Measurements from ENCODE around the gene HPN.
"Not testable (repeated sequence)": the region's sequence is repeated elsewhere in the genome, so short reads cannot be mapped to it uniquely, and the experiment has no call there.

The HPN gene

DNA sequence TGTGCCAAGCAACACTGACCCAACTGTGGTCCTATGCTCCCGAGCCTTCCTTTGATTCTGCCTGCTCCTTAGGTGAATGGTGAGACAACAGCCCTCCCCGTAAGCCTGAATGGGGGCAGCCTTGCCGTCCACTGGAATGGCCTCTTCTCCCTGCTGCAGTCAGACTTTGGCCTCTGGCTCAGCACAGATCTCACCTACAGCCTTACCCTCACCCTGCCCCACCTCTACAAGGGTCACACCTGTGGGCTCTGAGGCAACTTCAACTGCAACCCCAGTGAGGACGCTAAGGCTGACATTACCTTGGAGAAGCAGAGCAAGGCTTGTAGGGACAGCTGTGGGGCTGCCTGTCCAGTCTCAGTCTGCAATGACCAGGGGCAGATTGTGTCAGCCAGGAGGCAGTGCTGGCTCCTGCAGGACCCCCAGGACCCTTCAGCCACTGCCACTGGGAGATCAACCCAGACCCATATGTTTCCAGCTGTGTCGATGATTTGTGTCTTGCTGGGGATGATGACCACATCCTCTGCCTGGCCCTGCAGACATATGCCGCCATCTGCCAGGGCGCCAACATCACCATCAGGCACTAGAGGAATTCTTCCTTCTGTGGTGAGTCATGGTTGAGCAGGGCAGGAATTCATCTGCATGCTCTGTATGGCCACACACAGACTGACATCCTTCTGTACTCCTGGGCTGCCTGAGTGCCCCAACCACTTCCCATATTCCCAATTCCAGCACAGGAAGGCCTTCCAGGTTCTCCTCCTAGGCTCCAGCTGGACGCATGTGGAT, 46.8 kb downstream of the HPN start:
- no peak for DNase-seq

DNA sequence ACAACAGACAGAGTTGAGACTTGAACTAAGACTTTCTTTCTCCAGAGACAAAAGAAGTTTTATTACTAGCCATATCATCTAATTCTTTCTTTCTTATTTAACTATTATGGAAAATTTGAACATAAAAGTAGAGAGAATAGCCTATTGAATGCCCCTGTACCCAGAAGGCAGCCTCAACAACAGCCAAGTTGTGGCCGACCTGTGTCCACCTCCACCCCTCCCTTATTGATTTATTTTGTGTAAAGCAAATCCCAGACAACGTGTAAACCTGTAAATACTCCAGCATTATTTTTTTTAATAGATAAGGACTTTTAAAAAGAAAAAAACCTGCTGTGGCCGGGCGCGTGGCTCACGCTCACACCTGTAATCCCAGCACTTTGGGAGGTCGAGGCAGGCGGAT, 48.0 kb downstream of the HPN start:
- DNase-seq, result no peak

DNA sequence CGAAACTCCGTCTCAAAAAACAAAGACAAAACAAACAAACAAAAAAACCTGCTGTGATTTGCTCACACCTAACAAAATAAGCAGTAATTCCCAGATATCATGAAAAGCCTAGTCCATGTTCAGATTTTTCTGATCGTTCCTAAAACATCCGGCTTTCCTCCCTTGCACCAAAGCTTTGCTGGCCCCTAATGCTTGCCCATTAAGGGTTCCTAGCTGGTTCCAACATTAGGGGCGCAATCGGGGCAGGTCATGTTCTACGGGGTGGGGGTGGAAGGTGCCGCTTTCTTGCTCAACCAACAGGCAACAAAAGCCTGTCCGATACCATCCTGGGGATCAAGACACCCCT, 48.6 kb downstream of the HPN start:
- DNase-seq, result no peak

DNA sequence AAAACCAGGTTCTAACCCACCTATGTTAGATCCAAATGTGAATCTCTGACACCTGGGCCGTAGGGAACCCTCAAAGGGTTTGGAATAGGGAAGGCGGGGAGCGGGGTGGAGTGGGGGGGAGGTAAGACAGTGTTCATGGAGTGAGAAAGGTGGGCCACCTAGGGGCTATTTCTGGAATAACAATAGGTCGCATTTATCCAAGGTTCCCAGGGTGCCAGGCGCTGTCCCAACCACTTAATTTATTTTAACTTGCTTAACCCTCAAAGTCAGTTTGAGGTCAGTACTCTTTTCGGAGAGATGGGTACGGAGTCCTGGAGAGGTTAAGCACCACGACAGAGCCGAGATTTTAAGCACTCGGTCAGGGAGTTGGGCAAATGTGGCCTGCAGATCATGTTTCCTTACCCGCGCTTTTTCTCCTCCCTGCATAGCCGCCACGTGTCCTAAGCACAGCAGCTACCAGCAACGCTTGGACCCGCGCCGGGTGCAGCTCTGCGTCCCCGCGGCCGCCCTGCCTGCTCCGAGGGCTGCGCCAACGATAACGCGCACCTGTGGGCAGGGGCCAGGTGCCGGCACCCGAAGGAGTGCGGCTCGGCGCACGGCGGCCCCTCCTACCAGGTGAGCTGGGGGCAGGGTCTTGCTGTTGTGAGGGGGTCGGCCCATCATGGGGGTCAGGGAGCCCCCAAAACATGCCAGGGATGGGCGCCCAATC, 49.1 kb downstream of the HPN start:
- DNase-seq, result no peak

DNA sequence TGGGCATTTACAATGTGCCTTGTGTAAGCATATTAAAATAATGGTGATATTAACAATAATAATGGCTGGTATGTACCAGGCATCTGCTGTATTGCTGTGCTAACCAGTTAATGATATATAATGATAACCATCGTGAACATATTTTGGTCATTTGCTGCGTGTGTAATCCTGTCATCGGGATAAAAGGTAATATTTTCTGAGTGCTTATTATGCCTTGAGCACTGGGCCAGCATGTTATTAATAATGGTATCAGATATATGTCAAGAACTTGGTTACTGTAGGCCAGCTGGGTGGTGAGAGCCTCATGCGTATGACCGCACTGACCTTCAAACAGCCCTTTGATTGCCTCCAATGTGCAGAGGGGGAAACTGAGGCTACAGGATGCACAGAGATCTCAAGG, 51.9 kb downstream of the HPN start:
- DNase-seq, result no peak

DNA sequence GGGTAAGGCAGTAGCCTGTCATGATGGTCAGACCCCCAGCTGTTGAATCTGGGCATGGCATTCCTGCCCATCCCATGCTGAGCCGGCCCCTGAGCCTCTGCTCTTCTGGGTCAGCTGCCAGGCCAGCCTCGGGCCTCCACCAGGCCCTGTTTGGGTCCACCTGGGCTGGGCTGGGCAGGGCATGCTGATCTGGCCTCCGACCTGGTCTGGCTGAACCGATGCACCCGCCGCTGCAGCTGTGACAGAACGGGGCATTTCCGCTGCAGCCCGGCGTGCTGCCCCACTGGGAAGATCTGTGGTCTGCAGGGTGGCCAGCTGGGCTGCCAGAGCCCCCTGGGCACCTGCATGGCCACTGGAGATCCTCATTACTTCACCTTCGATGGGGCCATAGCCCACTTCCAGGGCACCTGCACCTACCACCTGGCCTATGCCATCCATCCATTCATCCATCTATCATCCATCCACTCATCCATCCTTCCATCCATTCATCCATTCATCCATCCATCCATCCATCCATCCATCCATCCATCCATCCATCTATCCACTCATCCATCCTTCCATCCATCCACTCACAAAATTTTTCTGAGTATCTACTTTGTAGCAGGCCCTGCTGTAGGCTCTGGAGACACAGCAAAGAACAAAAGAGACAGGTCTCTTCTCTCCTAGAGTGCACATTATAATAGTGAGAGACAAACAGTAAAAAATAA, 52.6 kb downstream of the HPN start:
- no peak for DNase-seq

DNA sequence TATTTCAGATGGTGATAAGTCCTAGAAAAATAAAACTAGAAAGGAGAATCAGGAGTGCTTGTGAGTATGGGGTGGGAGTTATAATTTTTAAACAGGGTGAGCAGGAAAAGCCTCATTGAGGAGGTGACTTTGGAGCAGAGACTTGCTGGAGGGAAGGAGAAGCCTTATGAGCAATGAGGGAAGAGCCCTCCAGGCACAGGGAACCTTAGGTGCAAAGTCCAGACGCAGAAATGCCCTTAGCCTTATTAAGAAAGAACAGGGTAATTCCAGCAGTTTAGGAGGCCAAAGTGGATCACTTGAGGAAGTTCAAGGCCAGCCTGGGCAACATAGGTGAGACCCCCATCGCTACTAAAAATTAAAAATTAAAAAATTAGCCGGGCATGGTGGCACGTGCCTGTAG, 53.1 kb downstream of the HPN start:
- DNase-seq, result no peak

DNA sequence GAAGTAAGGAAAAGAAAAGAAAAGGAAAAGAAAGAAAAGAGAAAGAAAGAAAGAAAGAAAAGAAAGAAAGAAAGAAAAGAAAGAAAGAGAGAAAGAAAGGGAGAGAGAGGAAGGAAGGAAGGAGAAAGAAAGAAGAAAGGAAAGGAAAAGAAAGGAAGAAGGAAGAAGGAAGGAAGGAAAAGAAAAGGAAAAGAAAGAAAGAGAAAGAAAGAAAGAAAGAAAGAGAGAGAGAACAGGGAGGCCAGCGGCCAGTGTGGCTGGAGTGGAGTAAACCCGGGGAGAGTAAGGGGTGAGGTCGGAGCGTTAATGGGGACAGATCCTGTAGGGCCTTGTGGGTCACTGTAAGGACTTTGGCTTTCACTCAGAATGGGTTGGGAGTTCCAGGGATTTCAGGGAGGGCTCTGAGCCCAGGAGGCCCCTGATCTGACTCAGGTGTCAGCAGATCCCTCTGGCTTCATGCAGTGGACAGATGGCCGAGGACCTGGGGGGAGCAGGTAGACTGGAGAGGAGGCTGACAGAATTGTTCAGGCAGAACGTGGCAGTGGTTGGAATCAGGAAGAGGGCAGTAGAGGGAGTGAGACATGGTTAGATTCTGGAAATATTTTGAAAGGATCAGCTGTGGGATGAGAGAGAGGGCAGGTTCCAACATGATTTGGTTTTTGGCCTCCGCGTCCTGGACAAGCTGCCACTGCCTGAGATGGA, 54.3 kb downstream of the HPN start:
- no peak for DNase-seq

DNA sequence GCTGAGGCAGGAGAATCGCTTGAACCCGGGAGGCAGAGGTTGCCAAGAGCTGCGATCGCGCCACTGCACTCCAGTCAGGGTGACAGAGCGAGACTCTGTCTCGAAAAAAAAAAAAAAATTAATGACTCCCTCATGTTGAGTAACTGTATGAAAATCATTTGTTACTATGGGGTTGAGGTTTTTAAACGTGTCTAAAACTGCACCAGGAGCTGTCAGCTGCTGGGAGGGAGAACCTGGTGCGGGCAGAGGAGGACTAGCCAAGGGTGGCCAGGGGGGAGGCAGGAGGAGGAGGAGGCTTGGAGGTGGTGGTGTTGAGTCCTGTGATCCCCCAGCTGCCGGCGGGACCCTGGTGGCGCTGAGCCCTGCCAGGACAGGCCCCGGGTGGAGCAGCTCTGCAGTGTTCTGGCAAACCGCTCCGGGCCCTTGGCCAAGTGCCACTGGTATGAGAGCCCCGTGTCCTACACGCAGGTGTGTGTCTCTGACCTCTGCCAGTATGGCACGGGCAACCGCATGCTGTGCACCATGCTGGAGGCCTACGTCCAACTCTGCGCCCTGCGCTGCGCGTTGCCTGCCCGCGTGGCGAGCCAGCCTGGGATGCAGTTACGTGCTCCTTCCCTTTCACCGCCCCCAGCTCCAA, 57.0 kb downstream of the HPN start:
- DNase-seq, result no peak

DNA sequence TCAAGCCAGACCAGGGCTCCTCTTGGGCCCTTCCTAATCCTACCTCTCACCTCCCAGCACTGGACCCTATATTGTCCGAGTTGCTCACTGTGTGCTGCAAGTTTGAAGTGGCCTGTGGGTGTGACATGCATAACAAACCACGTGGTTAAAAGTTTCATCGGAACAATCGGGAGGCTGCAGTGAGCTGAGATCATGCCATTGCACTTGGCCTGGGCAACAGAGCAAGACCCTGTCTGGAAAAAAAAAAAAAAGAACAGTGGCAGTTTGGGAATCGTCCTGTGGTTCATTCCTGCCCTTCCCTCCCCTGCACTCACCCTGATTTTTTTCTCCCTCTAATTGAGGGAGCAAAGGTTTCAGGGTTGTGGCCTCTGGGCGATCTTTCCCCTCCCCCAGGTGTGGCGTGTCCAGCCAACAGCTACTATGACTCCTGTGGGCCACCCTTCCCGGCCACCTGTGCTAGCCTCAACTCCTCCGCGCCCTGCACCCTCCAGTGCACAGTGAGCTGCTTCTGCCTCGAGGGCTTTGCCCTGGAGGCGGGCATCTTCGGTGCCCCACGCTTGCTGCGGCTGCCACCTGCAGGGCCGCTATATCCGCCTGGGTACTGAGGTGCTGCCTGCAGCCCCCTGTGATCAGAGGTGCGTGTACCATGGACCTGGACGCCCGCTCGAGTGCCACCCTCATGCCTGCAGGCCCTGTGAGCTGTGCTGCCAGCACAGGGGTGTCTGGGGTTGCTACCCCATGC, 57.8 kb downstream of the HPN start:
- DNase-seq, result no peak

DNA sequence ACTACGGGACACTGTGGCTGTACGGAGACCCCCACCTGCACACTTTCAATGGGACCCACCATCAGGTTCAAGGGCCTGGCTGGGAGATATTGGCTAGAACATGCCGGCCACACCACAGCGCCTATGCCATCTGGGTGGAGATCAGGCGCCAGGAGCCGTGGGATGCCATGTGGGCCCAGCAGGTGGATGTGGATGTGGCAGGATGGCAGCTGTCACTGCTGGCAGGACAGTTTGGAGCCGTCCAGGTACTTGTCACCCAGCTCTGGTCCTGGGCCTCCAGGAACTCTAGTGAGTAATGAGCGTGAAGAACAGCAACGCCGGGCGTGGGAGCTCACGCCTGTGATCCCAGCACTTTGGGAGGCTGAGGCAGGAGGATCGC, 58.4 kb downstream of the HPN start:
- no peak for DNase-seq

DNA sequence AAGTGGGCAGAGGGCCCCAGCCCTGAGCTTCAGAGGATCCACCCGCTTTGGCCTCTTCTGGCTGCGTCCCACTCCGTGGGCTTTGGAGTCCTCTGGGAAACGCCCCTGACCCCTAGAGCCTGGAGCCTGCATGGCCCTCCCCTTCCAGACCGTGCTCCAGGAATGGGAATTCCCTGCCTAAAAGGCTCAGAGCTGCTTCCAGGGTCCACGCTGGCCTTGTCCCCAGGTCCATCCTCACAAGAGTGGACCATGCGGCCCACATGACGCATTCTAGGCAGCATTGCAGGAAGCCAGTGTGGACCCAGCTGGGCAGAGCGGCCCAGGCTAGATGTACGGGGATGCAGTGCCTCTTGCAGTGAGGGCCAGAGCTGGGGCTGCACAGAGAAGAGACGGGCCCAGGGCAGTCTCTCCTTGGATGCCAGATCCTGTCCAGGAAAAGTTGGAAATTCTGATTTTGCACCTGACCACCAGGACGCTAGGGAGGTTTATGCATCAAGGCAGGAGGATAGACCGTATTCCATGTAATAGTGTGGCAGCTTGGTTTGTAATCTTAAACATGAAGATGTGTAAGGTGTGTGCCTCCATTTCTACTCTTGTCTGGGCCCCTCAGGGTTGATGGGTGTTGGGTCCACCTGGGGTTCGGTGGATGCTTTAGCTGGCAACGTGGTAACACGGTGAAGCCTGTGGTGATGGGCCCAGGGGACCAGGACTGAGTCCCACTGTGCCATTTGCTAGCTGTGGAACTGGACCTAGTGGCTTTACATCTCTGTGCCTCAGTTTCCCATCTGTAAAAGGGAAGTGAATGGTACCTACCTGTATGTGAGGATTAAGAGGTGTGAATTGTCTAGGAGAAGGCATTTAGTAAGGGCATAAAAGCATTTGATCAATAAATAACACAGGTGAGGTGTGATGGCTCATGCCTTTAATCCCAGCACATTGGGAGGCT, 59.3 kb downstream of the HPN start:
- no peak for DNase-seq

DNA sequence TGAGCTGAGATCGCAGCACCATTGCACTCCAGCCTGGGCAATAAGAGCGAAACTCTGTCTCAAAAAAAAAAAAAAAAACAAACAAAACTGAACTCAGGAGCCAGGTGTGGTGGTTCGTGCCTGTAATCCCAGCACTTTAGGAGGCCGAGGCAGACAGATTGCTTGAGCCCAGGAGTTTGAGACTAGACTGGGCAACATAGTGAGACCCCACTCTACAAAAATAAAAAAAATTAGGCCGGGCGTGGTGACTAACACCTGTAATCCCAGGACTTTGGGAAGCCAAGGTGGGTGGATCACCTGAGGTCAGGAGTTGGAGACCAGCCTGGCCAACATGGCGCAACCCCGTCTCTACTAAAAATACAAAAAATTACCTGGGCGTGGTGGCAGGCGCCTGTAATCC, 60.4 kb downstream of the HPN start:
- not testable (repeated sequence) for DNase-seq

DNA sequence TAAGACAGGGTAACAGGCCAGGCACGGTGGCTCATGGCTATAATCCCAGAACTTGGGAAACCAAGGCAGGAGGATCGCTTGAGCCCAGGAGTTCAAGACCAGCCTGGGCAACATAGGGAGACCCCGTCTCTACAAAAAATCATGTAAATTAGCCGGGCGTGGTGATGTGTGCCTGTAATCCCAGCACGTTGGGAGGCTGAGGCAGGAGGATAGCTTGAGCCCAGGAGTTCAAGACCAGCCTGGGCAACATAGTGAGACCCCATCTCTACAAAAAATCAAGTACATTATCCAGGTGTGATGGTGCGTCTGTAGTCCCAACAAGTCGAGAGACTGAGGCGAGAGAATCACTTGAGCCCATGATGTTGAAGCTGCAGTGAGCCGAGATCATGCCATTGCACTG, 62.1 kb downstream of the HPN start:
- not testable (repeated sequence) for DNase-seq

DNA sequence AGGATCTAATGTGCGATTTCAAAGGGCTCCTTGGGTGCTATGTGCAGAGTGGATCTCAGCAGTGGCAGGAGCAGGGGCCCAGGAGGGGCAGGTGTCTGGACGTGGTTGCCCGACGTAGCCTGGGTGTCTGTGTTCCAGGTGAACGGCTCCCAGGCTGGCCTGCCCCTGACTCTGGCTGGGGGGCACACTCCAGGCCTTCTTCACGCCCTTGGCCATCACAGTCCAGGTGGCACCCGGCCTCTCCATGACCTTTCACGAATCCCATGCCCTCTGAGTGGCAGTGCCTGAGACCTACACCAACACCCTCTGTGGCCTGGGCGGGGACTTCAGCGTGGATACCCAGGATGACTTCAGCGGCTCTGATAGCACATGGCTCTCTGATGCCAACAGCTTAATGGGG, 62.8 kb downstream of the HPN start:
- DNase-seq, result no peak

DNA sequence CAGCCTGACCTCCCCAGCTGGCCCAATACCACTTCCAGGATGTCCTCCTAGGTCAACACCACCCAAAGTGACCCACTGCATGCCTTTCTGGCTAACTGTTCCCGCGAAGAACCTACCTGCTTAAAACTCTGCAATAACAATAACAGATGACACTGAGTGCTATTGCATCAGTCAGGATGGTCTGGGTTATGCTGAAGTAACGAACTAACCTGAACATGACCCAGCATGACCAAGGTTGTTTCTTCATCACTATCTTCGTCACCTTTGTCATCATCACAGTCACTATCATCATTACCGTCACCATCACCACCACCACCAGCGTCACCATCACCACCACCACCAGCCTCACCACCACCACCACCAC, 63.5 kb downstream of the HPN start:
- no peak for DNase-seq

DNA sequence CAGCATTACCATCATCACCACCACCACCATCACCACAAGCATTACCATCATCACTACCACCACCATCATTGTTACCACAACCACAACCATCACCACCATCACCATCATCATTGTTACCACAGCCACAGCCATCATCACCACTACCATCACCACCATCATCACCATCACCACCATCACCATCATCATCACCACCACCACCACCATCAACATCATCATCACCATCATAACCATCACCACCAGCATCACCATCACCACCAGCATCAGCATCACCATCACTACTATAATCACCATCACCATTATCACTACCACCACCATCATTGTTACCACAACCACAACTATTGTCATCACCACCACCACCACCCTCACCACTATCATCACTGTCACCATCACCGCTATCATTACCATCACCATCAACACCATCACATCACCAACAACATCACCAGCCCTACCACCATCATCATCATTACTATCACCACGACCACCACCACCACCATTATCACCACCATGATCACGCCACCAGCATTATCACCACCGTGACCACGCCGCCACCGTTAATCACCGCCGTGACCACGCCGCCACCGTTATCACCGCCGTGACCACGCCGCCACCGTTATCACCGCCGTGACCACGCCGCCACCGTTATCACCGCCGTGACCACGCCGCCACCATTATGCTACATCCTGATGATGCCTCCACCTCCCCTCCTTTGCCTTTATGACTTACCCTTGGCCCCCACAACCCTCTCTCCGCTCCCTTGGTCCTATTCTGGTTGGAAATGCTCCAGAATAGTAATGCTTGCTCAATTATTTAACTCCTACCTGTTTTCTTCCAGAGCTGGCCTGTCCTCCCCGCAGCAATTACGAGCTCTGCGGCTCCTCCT, 64.1 kb downstream of the HPN start:
- DNase-seq, result no peak

DNA sequence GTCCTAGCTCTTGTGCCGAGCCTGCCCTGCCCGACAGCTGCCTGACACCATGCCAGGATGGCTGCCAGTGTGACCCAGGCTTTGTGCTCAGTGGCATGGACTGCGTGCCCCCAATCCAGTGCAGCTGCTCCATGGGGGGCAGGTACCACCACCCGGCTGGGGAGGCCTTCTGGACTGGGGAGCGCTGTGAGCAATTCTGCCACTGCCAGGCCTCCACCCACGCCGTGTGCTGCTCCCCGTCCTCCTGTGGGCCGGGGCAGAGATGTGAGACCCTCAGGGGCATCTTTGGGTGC, 64.7 kb downstream of the HPN start:
- DNase-seq, result no peak

DNA sequence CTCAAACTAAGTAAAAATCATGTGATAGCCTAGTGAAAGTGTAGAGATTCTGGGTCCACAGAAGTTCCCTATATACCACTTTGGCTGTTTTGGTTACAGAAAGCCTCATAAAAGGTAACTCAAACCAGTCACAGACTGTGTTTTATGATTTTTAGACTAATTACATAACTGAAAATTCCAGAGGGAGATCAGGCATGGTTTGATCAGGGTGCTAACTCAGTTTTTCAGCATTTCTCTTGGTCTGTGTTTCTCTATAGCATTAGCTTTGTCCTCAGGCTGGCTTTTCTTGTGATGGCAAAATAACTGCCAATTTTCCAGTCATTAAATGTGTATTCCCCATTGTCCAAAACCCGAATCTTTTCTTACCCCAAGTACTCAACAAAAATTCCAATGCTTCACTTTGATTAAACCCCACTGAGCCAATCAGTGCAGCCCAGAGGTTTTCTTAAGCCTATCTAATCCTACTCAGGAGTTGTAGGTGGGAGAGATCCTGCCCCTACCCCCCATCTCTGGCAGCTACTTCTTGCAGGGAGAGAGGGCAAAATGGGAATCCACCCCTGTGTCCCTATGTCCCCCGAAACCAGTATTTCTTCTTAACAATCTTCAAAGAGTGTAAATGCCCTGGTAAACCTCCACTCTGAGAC, 65.5 kb downstream of the HPN start:
- DNase-seq, result no peak

DNA sequence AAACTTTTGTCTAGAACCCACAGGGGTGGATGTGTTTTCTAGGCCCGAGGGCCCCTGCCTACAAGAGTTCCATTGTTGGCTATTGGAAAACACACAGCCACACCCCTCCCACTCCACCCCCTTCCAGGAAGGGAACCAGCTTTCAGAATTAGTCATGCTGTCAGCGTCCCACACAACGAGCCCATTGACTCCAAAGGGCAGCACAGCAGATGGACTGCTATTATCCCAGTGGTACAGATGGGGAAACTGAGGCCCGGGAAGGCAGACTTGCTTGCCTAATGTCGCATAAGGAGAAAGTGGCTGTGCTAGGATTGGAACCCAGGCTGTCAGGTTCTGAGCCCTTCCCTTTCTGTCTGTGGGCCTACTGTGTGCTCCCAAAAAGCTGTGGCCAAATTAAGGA, 66.0 kb downstream of the HPN start:
- DNase-seq, result no peak

All from activated gamma-delta T cell (primary cell).